ENCODE data around the gene LCOR.
"Not testable (repeated sequence)": the region's sequence is repeated elsewhere in the genome, so short reads cannot be mapped to it uniquely, and the experiment has no call there.

The LCOR gene

GRCh38 chr10:96840841-96841518 lies 8.9 kb downstream of the LCOR start:
- no peak for DNase-seq (ENCODE audit: low read depth in 3 of 3)

- DNase-seq (ENCODE audit: low read depth in 3 of 3): no peak
These were observed 11.0 kb downstream of the LCOR start for GRCh38 chr10:96842896-96843723.

- DNase-seq (ENCODE audit: low read depth in 3 of 3): no peak
These were observed 11.7 kb downstream of the LCOR start for GRCh38 chr10:96843823-96844222.

GRCh38 chr10:96846395-96846794 lies 14.3 kb downstream of the LCOR start:
- DNase-seq (ENCODE audit: low read depth in 3 of 3): no peak

GRCh38 chr10:96846926-96847325 lies 14.8 kb downstream of the LCOR start:
- DNase-seq (ENCODE audit: low read depth in 3 of 3): no peak

- not testable (repeated sequence) for DNase-seq (ENCODE audit: low read depth in 3 of 3)
These were observed 15.3 kb downstream of the LCOR start for GRCh38 chr10:96847356-96847755.

GRCh38 chr10:96850113-96850512 lies 18.0 kb downstream of the LCOR start:
- no peak for DNase-seq (ENCODE audit: low read depth in 3 of 3)

- DNase-seq (ENCODE audit: low read depth in 3 of 3): no peak
These were observed 18.7 kb downstream of the LCOR start for GRCh38 chr10:96850825-96851224.

- DNase-seq (ENCODE audit: low read depth in 3 of 3): no peak
These were observed 19.2 kb downstream of the LCOR start for GRCh38 chr10:96851281-96851680.

GRCh38 chr10:96856317-96856716 lies 24.2 kb downstream of the LCOR start:
- DNase-seq (ENCODE audit: low read depth in 3 of 3): no peak

GRCh38 chr10:96857301-96858012 lies 25.4 kb downstream of the LCOR start:
- DNase-seq (ENCODE audit: low read depth in 3 of 3): no peak

- DNase-seq (ENCODE audit: low read depth in 3 of 3): no peak
These were observed 26.1 kb downstream of the LCOR start for GRCh38 chr10:96858038-96858705.

- DNase-seq (ENCODE audit: low read depth in 3 of 3): no peak
These were observed 26.6 kb downstream of the LCOR start for GRCh38 chr10:96858706-96859050.

- no peak for DNase-seq (ENCODE audit: low read depth in 3 of 3)
These were observed 28.7 kb downstream of the LCOR start for GRCh38 chr10:96860631-96861277.

GRCh38 chr10:96863922-96864543 lies 31.9 kb downstream of the LCOR start:
- no peak for DNase-seq (ENCODE audit: low read depth in 3 of 3)

GRCh38 chr10:96873086-96873485 lies 41.0 kb downstream of the LCOR start:
- DNase-seq (ENCODE audit: low read depth in 3 of 3): no peak

GRCh38 chr10:96873756-96874467 lies 41.8 kb downstream of the LCOR start:
- no peak for DNase-seq (ENCODE audit: low read depth in 3 of 3)

- no peak for DNase-seq (ENCODE audit: low read depth in 3 of 3)
These were observed 46.0 kb downstream of the LCOR start for GRCh38 chr10:96878057-96878456.

GRCh38 chr10:96880575-96880974 lies 48.5 kb downstream of the LCOR start:
- DNase-seq (ENCODE audit: low read depth in 3 of 3): no peak

- no peak for DNase-seq (ENCODE audit: low read depth in 3 of 3)
These were observed 57.5 kb downstream of the LCOR start for GRCh38 chr10:96889415-96890171.
